ENCODE measurements around the gene APOBEC4. TPM values are rescaled to one million over a fixed set of nuclear protein-coding genes. Genes with fewer than 3 reads are reported as not detected.

APOBEC4 gene
- total RNA-seq, 1 experiment from 2014 or later = not detected

DNA sequence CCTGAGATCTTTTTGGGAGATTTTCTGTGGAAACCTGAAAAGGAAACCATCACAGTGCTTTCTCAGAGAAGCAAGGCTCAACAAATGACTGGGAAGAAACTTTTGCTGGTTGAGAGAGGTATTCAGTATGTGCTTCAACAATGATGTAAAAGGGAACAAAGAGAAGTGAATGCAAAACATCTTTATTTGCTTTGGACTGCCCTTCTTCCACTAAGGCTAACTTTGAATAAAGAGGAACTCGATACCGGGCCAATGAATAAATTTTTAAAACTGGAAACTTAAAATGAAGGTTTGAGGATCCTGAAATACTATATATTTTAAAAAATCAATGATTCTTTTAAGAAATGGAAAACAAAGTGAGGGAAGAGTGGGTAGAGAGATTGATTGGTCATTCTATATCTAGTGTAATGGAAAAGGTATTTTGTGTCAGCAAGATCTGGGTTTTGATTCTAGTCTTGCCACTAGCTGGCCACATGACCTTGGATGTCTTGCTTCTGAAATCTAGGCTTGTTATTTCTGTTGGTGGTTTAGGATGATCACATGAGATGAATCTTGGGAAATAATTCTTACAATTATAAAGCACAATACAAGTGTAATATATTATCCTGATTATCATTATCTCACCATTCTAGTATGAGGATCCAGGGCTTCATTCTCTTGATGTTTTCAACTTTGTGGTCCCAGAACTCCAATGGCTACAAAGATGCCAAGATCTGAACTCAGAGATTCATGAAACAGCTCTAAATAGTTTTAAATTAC is 34.6 kb upstream of the APOBEC4 start:
- no peaks in the 10 kb centered on the region for H3K4me1 ChIP-seq (ENCODE audit: insufficient read depth, low read length)
- ChIA-PET POLR2A (ENCODE audit: unreplicated experiment) (no interaction called here), CTCF (no interaction called here)
- H3K27me3 ChIP-seq (ENCODE audit: low read length) = no peaks in the 10 kb centered on the region
- H3K79me2 ChIP-seq (ENCODE audit: low read length) = no peaks in the 10 kb centered on the region
- H3K27ac ChIP-seq (ENCODE audit: low read length) = no peak overlapping the region
- no peak for ATAC-seq
- H4K20me1 ChIP-seq (ENCODE audit: low read length) = no peaks in the 10 kb centered on the region
- intact Hi-C loops (cut with micrococcal nuclease) = loop anchor here (5.0 kb wide), 1 partner anchor 205 kb away; no protein-coding TSS in a partner anchor
- BruUV-seq (replicated peaks) = no TSS peak
- no peak overlapping the region for H3K4me3 ChIP-seq (ENCODE audit: low read length)
- H3K36me3 ChIP-seq (ENCODE audit: low read depth, low read length) = no peaks in the 10 kb centered on the region
- H3K9me2 ChIP-seq (replicated peaks; ENCODE audit: low read length) = no peaks in the 10 kb centered on the region
- no peak overlapping the region for H2AFZ ChIP-seq (ENCODE audit: low read length)
- no peak for DNase-seq
- no peak overlapping the region for H3K4me2 ChIP-seq (ENCODE audit: low read length)
- no peaks in the 10 kb centered on the region for H3F3A ChIP-seq (ENCODE audit: low read length, unreplicated experiment)
- no peak overlapping the region for H3K9ac ChIP-seq (ENCODE audit: low read length)
- H3K9me3 ChIP-seq (ENCODE audit: low read length) = no peaks in the 10 kb centered on the region
- TF ChIP-seq EZH2phosphoT487 (IDR thresholded peaks at IDR 0.05; ENCODE audit: borderline replicate concordance, low read length) = no peak
- TF ChIP-seq CTCF (conservative IDR thresholded peaks at IDR 0.05; ENCODE audit: low read depth, low read length) = no peak
- no peak for TF ChIP-seq EZH2 (IDR thresholded peaks at IDR 0.05; ENCODE audit: low read length, unreplicated experiment)

GRCh38 chr1:183686229-183686628 is 33.1 kb upstream of the APOBEC4 start:
- BruUV-seq (replicated peaks) = no TSS peak
- no peaks in the 10 kb centered on the region for H4K20me1 ChIP-seq (ENCODE audit: low read length)
- DNase-seq = no peak
- CTCF ChIA-PET = no interaction called here
- H3K4me2 ChIP-seq (ENCODE audit: low read length) = no peak overlapping the region
- TF ChIP-seq CTCF (conservative IDR thresholded peaks at IDR 0.05; ENCODE audit: low read depth, low read length) = no peak
- TF ChIP-seq EZH2phosphoT487 (IDR thresholded peaks at IDR 0.05; ENCODE audit: borderline replicate concordance, low read length) = no peak
- TF ChIP-seq EZH2 (IDR thresholded peaks at IDR 0.05; ENCODE audit: low read length, unreplicated experiment) = no peak
- no peak overlapping the region for H3K27ac ChIP-seq (ENCODE audit: low read length)
- no peaks in the 10 kb centered on the region for H3F3A ChIP-seq (ENCODE audit: low read length, unreplicated experiment)
- ATAC-seq = no peak
- H3K79me2 ChIP-seq (ENCODE audit: low read length) = no peaks in the 10 kb centered on the region
- H3K4me3 ChIP-seq (ENCODE audit: low read length) = no peak overlapping the region
- no peak overlapping the region for H3K9ac ChIP-seq (ENCODE audit: low read length)
- H3K9me2 ChIP-seq (replicated peaks; ENCODE audit: low read length) = no peaks in the 10 kb centered on the region
- H3K4me1 ChIP-seq (ENCODE audit: insufficient read depth, low read length) = no peaks in the 10 kb centered on the region
- H3K9me3 ChIP-seq (ENCODE audit: low read length) = no peaks in the 10 kb centered on the region
- H2AFZ ChIP-seq (ENCODE audit: low read length) = no peak overlapping the region
- POLR2A ChIA-PET (ENCODE audit: unreplicated experiment) = no interaction called here
- H3K27me3 ChIP-seq (ENCODE audit: low read length) = no peaks in the 10 kb centered on the region
- H3K36me3 ChIP-seq (ENCODE audit: low read depth, low read length) = no peaks in the 10 kb centered on the region
- intact Hi-C loops (cut with micrococcal nuclease) = loop anchor here (5.0 kb wide), 1 partner anchor 206 kb away; no protein-coding TSS in a partner anchor

Measured in PC-3 (cell line).